Endothelial cell (in vitro differentiated cells): Measurements from ENCODE around the gene SOX6. TPM values are rescaled to one million over a fixed set of nuclear protein-coding genes. Genes with fewer than 3 reads are reported as not detected.

Experiments used
- DNase-seq: peaks from one replicate; pipeline ENCODE4 v3.0.0; 2021; ENCODE audit warnings: low spot score
- H3K27ac Mint-ChIP-seq: one replicate; pipeline ENCODE4 v1.8.0; 2021; ENCODE audit warnings: mixed read lengths, inconsistent platforms; ENCODE audit not compliant: unreplicated experiment
- H3K27me3 Mint-ChIP-seq: one replicate; pipeline ENCODE4 v1.8.0; 2021; ENCODE audit warnings: mild to moderate bottlenecking, moderate library complexity, mixed read lengths, inconsistent platforms; ENCODE audit not compliant: unreplicated experiment
- H3K36me3 Mint-ChIP-seq: one replicate; pipeline ENCODE4 v1.8.0; 2021; ENCODE audit warnings: mild to moderate bottlenecking, low read depth, mixed read lengths, inconsistent platforms; ENCODE audit not compliant: unreplicated experiment
- H3K4me1 Mint-ChIP-seq: one replicate; pipeline ENCODE4 v1.8.0; 2021; ENCODE audit warnings: mild to moderate bottlenecking, mixed read lengths, inconsistent platforms; ENCODE audit not compliant: unreplicated experiment
- H3K4me3 Mint-ChIP-seq: one replicate; pipeline ENCODE4 v1.8.0; 2021; ENCODE audit warnings: mild to moderate bottlenecking, mixed read lengths, inconsistent platforms; ENCODE audit not compliant: unreplicated experiment
- H3K9me3 Mint-ChIP-seq: one replicate; pipeline ENCODE4 v1.8.0; 2021; ENCODE audit warnings: mixed read lengths, inconsistent platforms; ENCODE audit not compliant: unreplicated experiment
- CTCF ChIP-seq: fragments of 200-600 bp; sonication (generic); IDR thresholded peaks from one replicate; pipeline ENCODE4 v1.5.0; 2021; ENCODE audit warnings: antibody characterized with exemption; ENCODE audit not compliant: unreplicated experiment
- total RNA-seq: library from RNA; stranded (reverse); fragmentation: NEBNext Ultra II Directional; extraction: Animal tissue kit (Norgen Biotek cat#: 25700); gene quantifications from one replicate; pipeline ENCODE4 v1.2.1, GENCODE V29; 2021; ENCODE audit not compliant: unreplicated experiment

Gene SOX6
- total RNA-seq, 1 donor from 2014 or later, result 21.0 TPM

DNA sequence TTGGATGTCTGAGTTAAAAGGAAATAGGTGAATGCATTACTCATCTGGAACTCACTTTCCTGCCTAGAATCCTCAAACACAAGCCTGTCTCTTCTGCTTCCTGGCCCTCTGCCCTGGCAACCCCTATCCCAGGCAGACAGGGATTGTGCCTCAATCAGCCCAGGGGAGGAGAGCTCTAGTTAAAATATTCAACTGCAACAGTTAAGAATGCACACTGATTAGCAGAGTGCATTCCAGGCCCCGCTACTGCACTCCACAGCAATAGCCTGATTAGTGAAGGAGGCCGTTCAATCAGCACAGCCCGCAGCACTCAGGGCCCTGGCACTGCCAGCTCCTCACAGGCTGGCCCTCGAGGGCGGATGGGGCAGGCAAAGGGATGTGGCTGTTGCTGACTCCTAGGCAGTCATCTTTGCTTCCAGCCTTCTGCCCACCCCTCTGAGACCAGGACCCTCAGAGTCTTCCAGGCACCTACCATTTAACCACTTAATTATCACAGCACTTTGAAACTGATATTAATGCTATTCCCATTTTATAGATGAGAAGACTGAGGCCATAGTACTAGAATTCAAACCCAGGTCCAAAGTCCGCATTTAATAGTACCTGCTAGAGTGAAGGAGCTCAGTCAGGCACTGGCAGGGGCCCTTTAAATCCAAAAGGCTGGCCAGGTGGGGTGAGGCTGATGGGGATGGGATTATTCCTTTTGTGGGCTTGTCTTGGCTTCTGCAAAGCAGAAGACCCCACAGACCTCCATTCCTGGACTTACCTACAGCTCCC is 435.3 kb downstream of the SOX6 start:
- no peak for DNase-seq
- Mint-ChIP-seq H3K4me1 (peaks cover 10% of the 10 kb centered on the region), H3K27ac (no peak overlapping the region), H3K36me3 (no peaks in the 10 kb centered on the region), H3K4me3 (no peak overlapping the region), H3K27me3 (no peaks in the 10 kb centered on the region), H3K9me3 (no peaks in the 10 kb centered on the region)
- no peak for TF ChIP-seq CTCF

DNA sequence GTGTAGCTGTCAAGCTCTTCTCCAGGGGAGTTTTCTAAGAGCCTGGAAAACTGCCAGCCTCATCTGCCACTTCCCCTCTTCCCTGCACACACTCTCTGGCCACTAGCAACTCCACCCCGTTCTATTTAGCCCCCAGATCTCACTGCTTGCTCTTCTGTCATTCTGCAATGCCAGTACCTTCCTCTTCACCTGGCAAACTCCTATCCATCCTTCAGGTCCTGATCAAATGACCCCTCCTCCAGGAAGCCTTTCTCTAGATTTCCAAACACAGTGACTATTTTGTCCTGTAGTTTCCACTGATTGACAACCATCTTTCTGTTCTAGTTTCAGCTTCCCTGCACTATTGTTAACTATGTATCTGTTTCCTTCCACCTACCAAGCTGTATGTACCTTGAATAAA is 437.7 kb downstream of the SOX6 start:
- no peak overlapping the region for H3K4me3 Mint-ChIP-seq
- H3K27ac Mint-ChIP-seq, result no peak overlapping the region
- DNase-seq, result no peak
- no peaks in the 10 kb centered on the region for H3K9me3 Mint-ChIP-seq
- H3K27me3 Mint-ChIP-seq, result no peaks in the 10 kb centered on the region
- H3K36me3 Mint-ChIP-seq, result no peaks in the 10 kb centered on the region
- no peak for TF ChIP-seq CTCF
- H3K4me1 Mint-ChIP-seq, result peaks cover 10% of the 10 kb centered on the region

DNA sequence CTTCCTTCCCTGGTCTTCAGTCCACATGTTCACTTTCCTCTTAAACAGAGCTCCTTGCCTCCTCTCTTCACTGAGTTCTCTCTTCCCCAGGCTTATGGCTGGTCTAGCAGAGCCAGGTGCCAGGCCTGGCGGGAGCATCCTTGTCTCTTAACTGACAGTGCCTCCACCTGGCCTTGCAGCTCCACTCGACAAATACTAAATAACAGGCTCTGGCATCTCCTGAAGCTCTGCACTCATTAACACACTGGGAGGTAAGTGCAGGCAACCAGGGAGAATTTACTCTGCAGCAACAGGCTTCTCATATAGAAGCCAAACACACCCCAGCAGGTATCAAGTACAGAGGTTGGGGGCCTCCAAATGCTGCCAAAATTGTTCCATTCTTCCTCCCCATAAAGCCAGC is 438.1 kb downstream of the SOX6 start:
- TF ChIP-seq CTCF, result no peak
- H3K4me1 Mint-ChIP-seq, result peaks cover 10% of the 10 kb centered on the region
- no peaks in the 10 kb centered on the region for H3K36me3 Mint-ChIP-seq
- H3K4me3 Mint-ChIP-seq, result no peak overlapping the region
- H3K27ac Mint-ChIP-seq, result no peak overlapping the region
- peaks cover 1% of the 10 kb centered on the region for H3K27me3 Mint-ChIP-seq
- no peaks in the 10 kb centered on the region for H3K9me3 Mint-ChIP-seq
- no peak for DNase-seq
